ENCODE measurements around the gene CYP27A1.
"Not testable (repeated sequence)": the region's sequence is repeated elsewhere in the genome, so short reads cannot be mapped to it uniquely, and the experiment has no call there.

The CYP27A1 gene

DNA sequence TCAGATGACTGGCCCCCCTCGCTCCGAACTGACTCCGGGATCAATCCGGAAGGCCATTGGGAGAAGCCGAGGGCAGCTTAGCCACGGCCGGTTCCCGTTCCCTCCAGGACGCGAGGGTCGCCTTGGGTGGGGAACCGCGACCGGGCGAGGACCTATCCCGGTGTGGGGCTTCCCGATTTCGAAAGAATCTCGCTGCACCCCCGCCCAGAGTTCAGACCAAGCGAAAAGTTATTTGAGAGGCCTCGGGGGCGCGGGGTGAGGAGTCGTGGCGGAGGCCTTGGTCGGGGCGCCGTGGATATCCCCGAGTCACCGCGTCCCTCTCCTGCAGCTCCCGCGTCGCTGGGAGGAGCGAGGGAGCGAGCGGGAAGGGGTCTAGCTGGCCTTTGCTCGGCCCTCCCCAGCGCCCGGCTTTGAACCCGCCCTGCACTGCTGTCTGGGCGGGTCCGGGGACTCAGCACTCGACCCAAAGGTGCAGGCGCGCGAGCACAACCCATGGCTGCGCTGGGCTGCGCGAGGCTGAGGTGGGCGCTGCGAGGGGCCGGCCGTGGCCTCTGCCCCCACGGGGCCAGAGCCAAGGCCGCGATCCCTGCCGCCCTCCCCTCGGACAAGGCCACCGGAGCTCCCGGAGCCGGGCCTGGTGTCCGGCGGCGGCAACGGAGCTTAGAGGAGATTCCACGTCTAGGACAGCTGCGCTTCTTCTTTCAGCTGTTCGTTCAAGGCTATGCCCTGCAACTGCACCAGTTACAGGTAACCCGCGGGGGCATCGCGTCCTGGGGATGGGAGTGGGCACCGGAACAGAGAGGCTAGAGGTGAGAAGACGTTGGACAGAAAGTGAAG is at the start of gene CYP27A1:
Gene CYP27A1, plus strand, starts transcription at position 457 of the 837 bp plus-strand sequence. Its CDS starts 36 bp downstream, at position 493.
- DNase-seq (ENCODE audit: low read depth) = peak; percentile 44

DNA sequence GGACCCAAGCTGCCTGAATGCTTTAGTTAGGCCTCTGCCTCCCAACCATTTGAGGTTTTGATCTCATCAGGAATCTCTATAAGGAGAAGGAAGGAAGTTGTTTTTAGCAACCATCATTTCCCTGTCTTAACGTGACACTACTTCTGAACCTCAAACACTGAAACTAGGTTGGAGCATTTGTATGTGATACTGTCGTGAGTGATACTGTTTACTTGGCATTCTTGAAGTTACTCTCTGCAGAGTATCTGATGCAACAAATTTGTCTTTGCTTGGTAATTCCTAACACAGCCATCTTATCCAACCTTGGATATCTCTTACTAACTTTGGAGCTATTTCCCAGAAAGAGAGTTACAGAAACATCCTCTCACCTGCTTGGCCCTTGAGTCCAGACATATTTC is 49.2 kb upstream of the CYP27A1 start:
- peak; percentile 54 for DNase-seq (ENCODE audit: low read depth)

GRCh38 chr2:218733171-218734021 is 48.6 kb upstream of the CYP27A1 start:
- peak; percentile 66 for DNase-seq (ENCODE audit: low read depth)

DNA sequence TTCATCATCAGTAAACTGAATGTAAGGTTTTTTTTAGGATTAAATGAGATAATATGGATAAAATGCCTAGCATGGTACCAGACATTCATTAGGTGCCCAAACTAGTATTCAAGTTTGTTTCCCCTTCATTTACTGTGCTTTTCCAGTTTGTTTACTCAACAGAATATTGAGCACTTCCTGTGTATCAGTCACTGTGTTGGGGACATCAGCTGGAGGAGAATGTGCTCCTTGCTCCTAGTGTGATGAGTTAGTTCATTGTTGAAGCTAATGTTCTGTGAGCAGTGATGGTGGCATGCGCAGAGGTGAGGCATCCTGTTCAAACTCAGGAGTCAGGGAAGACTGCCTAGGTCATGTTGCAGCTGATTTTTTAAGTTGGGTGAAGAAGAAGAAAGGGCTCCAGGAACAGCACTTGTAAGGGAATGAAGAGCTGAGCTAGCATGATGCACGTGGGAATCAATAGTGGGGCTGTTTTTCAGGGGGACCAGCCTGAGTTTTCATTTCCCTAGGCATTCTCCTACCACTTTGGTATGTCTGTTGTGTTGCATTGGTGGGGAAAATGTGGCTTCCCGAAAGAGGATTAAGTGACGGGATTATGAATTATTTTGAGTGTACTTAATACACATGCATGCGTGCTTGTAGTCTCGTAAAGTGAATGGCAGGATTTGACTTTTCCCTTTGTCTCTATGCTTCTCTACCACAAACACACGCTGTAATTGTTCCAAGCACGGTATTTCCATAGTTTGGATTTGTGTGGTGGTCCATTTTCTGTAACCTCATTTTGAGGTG is 47.6 kb upstream of the CYP27A1 start:
- DNase-seq (ENCODE audit: low read depth) = peak; percentile 32

DNA sequence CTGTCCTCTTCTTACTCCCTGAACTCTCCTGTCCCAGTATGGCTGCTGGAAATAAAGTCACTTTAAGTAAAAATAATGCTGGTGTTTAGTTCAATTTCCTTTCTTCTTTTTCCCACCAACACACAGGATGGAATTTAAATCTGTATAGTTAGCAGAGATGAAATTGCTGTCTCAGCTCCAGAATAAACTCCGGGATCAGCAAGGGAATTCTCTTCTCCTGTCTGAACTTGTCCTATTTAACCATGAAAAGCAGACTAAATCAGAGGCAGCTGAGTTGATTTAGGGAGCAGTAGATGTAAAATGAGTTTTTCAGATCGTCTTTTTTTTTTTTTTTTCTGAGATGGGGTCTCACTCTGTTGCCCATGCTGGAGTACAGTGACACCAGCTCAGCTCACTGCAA is 45.4 kb upstream of the CYP27A1 start:
- no peak for DNase-seq (ENCODE audit: low read depth)

DNA sequence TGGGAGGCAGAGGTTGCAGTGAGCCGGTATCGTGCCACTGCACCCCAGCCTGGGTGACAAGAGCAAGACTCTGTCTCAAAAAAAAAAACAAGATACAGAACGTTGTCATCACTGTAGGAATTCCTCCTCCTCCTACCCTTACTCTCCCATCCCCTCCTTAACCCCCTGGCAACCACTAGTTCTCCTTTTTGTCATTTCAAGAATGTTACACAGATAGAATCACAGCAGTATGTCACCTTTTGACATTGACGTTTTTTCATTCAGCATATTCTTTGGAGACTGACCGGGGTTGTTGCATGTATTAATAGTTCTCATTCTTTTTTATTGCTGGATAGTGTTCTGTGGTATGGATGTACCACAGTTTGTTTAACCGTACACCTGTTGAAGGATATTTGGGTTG is 38.9 kb upstream of the CYP27A1 start:
- DNase-seq (ENCODE audit: low read depth) = no peak

DNA sequence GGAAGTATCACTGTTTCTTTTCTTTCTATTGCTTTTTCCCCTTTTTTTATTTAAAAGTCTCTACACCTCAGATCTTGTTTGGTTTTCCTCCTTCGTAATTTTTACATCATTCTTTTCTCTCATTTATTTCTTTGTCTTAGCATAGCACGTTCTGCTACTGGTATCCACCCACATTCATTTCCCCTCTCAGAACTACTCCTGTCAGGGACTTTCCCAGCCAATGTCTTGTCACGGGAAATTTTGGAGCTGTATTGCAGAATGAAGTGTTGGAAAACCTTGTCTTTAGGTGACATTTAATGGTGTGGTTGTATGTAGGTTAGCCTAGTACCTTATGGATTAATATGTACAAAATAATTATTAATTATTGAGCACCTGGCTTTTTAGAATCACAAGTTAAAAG is 37.3 kb upstream of the CYP27A1 start:
- no peak for DNase-seq (ENCODE audit: low read depth)

- DNase-seq (ENCODE audit: low read depth) = peak; percentile 6
Measured at GRCh38 chr2:218745160-218745558, 36.8 kb upstream of the CYP27A1 start.

GRCh38 chr2:218745559-218746469 is 36.1 kb upstream of the CYP27A1 start:
- DNase-seq (ENCODE audit: low read depth) = peak; percentile 28

GRCh38 chr2:218746470-218746795 is 35.5 kb upstream of the CYP27A1 start:
- DNase-seq (ENCODE audit: low read depth) = peak; percentile 4

DNA sequence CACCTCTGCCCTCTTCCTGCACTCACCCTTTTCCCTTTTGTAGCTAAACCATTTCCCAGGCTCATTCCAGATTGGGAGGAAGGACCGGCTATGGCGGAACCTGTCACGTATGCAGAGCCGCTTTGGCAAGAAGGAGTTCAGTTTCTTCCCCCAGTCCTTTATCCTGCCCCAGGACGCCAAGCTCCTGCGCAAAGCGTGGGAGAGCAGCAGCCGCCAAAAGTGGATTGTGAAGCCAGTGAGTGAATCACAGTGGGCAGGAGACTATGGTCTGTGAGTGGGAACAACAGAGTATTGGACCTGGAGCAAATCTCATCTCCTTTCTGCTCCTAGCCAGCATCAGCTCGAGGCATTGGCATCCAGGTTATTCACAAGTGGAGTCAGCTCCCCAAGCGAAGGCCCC is 35.0 kb upstream of the CYP27A1 start:
- DNase-seq (ENCODE audit: low read depth) = no peak

DNA sequence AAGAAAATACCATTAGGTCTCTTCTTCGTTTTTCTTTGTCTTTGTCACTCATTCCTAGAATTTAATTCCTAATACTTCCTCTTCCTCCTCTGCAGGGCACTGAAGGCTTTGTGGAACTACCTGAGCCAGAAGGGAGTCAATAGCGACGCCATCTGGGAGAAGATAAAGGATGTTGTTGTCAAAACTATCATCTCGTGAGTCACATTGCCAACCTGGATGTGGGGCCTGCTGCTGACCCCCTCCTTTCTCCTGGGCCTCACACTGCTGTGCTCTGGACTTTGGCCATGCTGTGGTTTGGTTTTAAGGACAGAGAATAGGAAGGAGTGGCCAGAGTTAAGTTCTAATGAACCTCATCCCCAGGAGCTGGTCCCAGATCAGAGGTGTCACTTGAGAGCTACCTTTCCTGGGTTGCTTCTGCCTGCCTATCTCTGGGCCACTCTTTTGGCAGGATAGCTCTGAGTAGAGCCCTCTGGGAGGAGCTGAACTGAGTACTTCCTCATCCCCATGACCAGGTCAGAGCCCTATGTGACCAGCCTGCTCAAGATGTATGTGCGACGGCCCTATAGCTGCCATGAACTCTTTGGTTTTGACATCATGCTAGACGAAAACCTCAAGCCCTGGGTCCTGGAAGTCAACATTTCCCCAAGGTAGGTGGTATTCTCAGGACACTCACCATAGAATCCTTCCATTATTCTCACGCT is 33.1 kb upstream of the CYP27A1 start:
- DNase-seq (ENCODE audit: low read depth) = no peak

- no peak for DNase-seq (ENCODE audit: low read depth)
Measured at GRCh38 chr2:218754201-218754600, 27.7 kb upstream of the CYP27A1 start.

DNA sequence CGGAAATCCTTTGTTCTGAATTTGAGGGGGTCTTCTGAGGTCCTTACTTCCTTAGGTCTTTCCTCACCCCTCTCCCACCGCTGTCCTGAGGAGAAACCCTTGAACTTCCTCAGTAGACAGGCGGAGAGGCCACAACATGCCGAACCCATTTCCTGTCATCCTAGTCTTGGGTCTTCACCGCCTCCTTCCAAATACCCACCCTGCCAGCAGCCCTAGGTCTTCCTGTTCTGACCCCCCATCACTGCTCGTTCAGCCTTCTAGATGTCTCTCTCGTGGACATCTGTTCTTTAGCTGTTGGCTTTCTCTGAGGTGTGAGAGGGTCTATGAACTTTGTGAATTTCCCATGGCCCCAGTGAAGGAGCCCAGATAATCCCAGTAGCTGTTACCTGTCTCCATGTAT is 27.2 kb upstream of the CYP27A1 start:
- DNase-seq (ENCODE audit: low read depth) = no peak

DNA sequence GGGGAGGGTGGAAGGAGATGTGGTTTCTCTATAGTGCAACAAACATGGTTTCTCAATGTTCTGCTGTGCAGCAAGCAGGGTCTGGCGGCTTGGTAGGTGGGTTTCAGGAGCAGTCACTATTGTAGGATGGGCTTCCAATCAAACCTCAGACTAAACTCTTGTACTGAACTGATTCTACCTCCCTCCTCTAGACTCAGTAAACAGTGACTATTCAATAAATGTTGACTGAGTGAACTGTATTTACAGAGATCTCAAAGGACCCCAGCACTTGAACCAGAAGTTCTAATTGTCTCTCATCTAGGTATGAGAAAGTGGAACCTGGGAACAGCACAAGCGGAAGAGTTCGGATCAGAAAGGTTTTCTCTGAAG is 26.8 kb upstream of the CYP27A1 start:
- no peak for DNase-seq (ENCODE audit: low read depth)

DNA sequence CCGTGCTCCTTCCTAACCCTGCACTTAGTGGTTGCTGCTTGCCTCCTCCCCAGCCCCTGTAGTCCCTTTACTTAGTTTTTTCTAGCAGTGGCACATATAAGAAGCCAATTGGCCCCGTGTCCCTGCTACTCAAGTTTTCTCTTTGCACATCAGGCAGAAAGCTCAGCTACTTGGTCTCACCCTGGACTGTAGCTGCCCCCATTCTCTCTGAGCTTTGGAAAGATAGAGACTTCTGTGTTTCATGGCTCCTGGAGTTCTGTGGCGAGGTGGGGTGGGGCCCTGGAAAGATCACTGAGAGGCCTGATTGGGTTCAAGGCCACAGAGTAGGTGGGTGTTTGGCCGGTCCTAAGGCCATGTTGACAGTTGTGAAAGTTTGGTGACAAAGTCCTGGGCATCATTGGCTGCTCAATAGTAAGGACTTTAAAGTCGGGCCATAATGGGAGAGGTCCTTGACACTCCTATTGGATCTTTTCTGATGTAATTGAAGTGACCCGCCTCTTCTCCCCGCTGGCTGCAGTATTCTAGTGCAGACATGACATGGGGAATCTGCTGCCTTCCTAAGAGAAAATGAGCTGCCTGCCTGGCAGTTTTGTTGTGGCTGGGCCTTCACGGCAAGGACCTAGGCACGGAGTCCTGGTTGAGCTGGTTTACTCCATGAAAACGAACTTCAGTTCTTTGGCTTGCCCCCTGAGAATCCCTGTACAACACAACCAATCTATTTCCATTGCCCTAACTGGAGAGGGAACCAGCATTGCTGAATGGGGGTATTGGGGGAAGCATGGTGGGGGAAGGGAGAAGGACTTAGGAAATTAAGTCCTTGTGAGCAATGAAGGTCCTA is 26.2 kb upstream of the CYP27A1 start:
- no peak for DNase-seq (ENCODE audit: low read depth)

DNA sequence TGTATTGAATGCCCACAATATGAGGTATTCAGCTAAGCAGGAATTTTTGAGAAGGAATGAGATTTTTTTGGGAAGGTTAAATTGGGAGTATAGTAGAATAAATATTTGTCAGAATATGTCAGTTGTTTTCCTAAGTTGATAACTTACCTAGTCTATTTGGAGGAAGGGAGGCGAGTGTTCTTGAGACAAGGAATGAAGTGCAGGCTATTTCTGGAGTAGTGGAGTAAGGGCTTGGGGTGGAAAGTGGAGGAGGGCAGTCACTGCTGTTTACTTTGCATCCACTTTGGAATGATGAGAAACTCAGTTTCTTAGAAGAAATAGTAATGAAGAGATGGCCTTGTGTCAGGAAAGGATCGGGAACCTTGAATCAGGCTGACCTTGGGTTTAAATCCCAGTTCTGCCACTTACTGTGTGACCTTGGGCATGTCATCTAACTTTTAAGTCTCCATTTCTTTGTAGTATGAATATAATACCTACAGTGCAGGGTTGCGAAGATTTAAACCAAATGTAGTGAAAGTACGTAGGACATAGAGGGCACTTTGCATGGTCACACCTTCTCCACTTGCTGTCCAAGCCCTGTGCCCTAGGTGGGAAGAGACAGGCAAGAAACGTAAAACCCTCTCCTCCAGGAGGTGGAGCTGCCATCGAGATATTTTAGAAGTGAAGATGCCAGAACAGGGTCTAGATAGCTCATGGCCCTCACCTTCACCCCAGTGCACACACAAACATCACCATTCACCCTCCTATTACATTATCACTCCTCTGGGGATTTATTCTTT is 25.2 kb upstream of the CYP27A1 start:
- no peak for DNase-seq (ENCODE audit: low read depth)

DNA sequence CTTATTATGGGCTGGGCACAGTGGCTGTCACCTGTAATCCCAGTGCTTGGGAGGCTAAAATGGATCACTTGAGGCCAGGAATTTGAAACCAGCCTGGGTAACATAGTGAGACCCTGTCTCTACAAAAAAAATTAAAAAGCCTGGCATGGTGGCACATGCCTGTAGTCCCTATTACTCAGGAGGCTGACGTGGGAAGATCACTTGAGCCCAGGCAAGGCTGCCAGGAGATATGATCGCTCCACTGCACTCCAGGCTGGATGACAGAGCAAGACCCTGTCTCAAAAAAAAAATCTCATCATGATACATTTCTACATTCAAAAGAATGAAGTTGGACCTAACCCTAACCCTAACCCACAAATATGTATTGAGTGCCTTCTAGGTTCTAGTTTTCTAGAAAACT is 20.2 kb upstream of the CYP27A1 start:
- DNase-seq (ENCODE audit: low read depth) = no peak

DNA sequence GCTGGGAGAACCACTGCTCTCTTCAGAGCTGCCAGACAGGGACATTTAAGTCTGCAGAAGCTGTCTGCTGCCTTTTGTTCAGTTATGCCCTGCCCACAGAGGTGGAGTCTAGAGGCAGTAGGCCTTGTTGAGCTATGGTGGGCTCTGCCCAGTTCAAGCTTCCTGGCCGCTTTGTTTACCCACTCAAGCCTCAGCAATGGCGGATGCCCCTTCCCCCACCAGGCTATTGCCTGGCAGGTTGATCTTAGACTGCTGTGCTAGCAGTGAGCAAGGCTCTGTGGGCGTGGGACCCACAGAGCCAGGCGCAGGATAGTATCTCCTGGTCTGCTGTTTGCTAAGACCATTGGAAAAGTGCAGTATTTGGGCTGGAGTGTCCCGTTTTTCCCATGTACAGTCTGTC is 9.2 kb upstream of the CYP27A1 start:
- not testable (repeated sequence) for DNase-seq (ENCODE audit: low read depth)

Measured in EH (cell line).